Fibroblast of mammary gland (primary cell): ENCODE results near the gene COL23A1.
"Not testable (repeated sequence)": the region's sequence is repeated elsewhere in the genome, so short reads cannot be mapped to it uniquely, and the experiment has no call there.

ENCODE experiments used
- DNase-seq: peaks from one replicate; pipeline ENCODE4 v3.0.0-alpha.2; 2010; ENCODE audit warnings: low read depth
- H3K4me3 ChIP-seq: 2 replicates; pipeline ENCODE4 v1.5.1; 2011; ENCODE audit warnings: low read depth, mild to moderate bottlenecking, low read length, moderate library complexity; ENCODE audit not compliant: control insufficient read depth
- CTCF ChIP-seq: conservative IDR thresholded peaks from 2 replicates; pipeline ENCODE4 v1.5.1; 2011; ENCODE audit warnings: low read depth, low read length, inconsistent platforms; ENCODE audit not compliant: control insufficient read depth, insufficient read depth

The COL23A1 gene

DNA sequence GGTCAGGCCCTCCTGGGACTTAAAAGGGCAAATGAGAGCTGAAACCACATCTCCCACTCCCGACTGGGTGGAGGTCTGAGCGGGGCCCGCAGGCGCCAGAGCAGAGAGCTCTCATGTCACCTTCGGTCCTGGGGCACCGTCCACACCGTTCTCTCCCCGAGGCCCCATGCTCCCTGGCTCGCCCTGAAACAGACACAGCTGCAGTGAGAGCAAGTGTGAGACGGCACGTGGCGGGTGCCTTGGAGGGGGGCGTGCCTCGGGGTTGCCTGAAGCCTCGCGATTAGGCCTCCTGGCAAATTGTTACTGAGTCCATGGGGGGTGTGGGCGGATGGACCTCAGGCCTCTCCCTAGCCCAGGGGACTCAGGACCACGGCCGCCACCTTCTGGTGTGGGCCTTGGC is 333.4 kb downstream of the COL23A1 start:
- TF ChIP-seq CTCF, result no peak
- H3K4me3 ChIP-seq, result no peak overlapping the region
- DNase-seq, result no peak

DNA sequence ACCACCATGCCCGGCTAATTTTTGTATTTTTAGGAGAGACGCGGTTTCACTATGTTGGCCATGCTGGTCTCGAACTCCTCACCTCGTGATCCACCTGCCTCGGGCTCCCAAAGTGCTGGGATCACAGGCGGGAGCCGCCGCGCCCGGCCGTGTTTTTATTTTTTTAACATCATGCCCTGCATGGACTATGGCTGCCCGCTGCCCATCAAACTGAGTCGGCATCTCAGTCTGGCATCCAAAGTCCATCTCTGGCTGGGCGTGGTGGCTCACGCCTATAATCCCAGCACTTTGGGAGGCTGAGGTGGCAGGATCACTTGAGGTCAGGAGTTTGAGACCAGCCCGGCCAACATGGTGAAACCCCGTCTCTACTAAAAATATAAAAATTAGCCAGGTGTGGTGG is 336.6 kb downstream of the COL23A1 start:
- not testable (repeated sequence) for H3K4me3 ChIP-seq, DNase-seq

- no peak overlapping the region for H3K4me3 ChIP-seq
- no peak for TF ChIP-seq CTCF
- no peak for DNase-seq
These were observed 337.9 kb downstream of the COL23A1 start for GRCh38 chr5:178252258-178252657.

- DNase-seq, result no peak
- H3K4me3 ChIP-seq, result no peak overlapping the region
- TF ChIP-seq CTCF, result no peak
These were observed 339.9 kb downstream of the COL23A1 start for GRCh38 chr5:178250263-178250662.

DNA sequence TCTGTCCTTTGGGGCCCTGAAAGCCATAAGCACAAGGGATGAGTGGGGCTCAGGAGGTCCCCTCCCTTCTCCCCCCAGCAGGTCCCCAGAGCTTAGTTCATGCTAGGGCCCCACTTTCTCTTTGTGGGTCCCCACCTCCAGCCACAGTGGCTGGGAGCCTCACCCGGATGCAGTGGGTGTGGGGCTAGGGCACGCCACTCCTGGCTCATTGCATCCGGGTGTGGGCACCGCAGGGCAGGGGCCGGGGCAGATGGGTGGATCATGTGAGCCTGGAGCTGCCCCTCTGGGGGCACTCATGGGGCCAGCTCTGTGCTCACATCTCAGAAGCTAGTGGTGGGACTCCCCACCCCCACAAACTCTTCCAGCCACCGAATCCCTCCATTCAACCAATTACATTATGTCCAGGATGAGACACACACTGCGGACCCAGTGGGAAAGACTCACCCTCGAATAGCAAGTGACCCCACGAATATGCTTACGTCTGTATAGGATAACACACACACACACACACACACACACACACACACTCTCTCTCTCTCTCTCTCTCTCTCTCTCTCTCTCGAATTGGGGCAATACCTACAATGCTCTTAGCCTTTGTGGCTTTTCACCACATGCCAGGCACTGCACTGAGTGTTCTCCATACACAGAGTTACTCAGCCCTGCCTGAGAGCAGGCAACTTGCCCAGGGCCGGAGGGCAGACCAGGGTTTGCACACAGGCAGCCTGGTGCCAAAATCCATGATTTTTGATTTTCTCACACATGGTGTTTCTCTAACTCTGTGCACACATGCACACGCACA is 340.8 kb downstream of the COL23A1 start:
- DNase-seq, result peak; percentile 55
- no peak for TF ChIP-seq CTCF
- H3K4me3 ChIP-seq, result no peak overlapping the region

- no peak for TF ChIP-seq CTCF
- no peak overlapping the region for H3K4me3 ChIP-seq
- DNase-seq, result no peak
These were observed 341.4 kb downstream of the COL23A1 start for GRCh38 chr5:178248750-178249149.

DNA sequence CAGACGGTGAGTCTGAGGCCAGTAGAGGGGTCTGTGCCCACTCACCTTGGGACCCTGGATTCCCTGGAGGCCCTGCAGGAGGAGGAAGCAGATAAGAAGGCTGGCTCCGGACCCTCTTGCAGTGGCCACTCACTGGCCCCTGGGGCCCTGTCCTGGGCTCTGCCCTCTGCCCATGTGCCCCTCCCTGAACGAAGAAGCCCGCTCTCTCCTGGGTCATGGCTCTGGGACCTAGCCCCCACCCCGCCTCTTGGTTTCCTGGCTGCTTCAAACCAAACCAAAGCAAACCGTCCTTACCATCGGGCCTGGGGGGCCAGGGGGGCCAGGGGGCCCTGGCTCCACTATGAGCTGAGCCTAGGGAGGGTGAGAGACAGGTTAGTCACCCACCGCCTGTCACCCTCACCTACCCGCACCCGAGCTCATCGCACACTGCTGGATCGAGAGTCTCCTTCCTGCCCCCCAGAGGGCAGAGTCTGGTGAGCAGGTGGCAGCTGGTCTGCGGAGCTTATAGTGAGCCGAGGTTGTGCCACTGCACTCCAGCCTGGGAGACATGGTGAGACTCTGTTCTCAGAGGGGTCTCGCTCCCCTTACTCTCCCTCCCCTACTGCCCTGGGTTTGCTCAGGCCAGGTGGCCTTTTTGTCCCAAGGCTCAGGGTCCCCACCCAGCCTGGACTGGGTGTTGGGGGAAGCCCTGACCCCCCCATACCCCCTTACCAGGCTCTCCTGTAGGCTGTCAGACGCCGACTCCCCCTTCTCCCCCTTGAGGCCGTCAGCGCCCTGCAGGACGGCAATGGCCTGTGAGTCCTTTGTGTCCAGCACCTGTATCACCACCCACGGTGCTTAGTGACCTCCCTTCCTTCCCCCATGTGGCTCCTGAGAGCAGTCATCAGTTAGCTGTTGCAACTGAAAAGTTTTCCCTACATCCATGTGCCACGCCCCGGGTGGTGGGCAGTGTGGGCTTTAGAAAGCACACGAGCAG is 342.4 kb downstream of the COL23A1 start:
- DNase-seq, result no peak
- H3K4me3 ChIP-seq, result no peak overlapping the region
- TF ChIP-seq CTCF, result no peak
